Measurements from ENCODE around the gene EPHA5. TPM values are rescaled to one million over a fixed set of nuclear protein-coding genes. Genes with fewer than 3 reads are reported as not detected.

The EPHA5 gene
- 1.7 and 2.9 TPM in 2 replicates for total RNA-seq

DNA sequence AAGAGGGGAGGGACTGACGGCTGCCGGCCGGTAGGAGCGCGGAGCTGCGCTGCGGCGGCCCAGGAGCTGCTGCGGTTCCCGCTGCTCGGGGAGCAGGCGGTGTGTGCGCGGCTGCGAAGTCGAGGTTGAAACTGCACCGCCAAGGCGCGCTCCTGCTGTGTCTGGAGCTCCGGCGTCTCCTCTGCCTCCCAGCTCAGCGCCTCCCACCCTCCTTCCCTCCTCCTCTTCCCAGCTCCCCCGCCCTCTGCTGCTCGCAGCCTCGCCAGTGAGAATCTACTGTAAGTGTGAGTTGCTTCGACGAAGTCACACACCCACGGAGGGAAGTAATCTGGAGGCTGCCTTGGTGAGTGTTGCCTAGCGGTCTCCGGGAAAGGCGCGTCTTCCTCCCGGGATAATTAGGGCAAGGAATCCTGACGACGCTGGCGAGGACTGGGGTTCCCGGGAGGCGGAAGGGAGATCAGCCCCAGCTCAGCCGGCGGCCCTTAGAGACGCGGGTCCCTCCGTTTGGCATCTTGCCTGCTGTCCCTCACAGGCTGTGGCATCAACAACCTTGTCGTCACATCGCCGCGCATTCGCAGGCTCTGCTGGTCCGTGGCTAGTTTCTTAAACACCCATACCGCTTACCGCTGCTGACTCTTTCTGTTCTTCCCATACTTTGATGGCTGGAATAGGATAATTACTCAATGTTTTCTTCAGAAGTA, at the start of gene EPHA5:
Gene EPHA5, minus strand, starts transcription at position 159 of the 701 bp plus-strand sequence. CDS start 747 bp downstream, outside the sequence.

Data from uterine smooth muscle cell (primary cell).